Stomach (tissue), 9 donors: ENCODE measurements around the gene LRRC4C. TPM values are rescaled to one million over a fixed set of nuclear protein-coding genes. Genes with fewer than 3 reads are reported as not detected.

Experiments used
- DNase-seq, 2 donors: peaks; one replicate each; pipeline versions ENCODE4 v3.0.0 to v3.0.0-alpha.2; 2013 to 2019
- H3K27ac ChIP-seq, 5 donors: fragments of 200-600 bp in 4 of 5; sonication (generic) in 4 of 5; one replicate each; pipeline ENCODE4 v1.5.1; 2013 to 2019; ENCODE audit warnings: mild to moderate bottlenecking in 1 of 5, moderate library complexity in 1 of 5
- H3K27me3 ChIP-seq, 3 donors: fragments of 200-600 bp; sonication (generic); one replicate each; pipeline ENCODE4 v1.5.1; 2017 to 2019; ENCODE audit warnings: mixed run types in 1 of 3
- H3K36me3 ChIP-seq, 4 donors: fragments of 200-600 bp; sonication (generic); 1 replicate in 3 of 4; 2 replicates in 1 of 4; pipeline ENCODE4 v1.5.1; 2016 to 2019
- H3K4me1 ChIP-seq, 4 donors: fragments of 200-600 bp; sonication (generic); one replicate each; pipeline ENCODE4 v1.5.1; 2016 to 2019
- H3K4me3 ChIP-seq, 4 donors: fragments of 200-600 bp; sonication (generic) in 3 of 4; one replicate each; pipeline ENCODE4 v1.5.1; 2016 to 2019; ENCODE audit warnings: mild to moderate bottlenecking in 1 of 4
- H3K9me3 ChIP-seq, 4 donors: fragments of 200-600 bp; sonication (generic); one replicate each; pipeline ENCODE4 v1.5.1; 2016 to 2019
- CTCF ChIP-seq, 7 experiments: fragments of 450-650 bp in 4 of 7; fragments of 200-600 bp in 3 of 7; sonication (generic) in 3 of 7; IDR thresholded peaks; one replicate each; pipeline ENCODE4 v1.5.1; 2016 to 2019; ENCODE audit warnings: antibody characterized with exemption in 7 of 7, control low read depth in 2 of 7, mild to moderate bottlenecking in 1 of 7
- EP300 ChIP-seq: sonication (generic); formaldehyde crosslinking; IDR thresholded peaks from one replicate; pipeline ENCODE4 v1.6.1; 2017; ENCODE audit warnings: antibody characterized with exemption
- POLR2A ChIP-seq, 4 donors: fragments of 450-650 bp; IDR thresholded peaks; one replicate each; pipeline ENCODE4 v1.6.1; 2016; ENCODE audit warnings: antibody characterized with exemption in 4 of 4, control low read depth in 2 of 4, mild to moderate bottlenecking in 1 of 4, moderate library complexity in 1 of 4
- POLR2AphosphoS5 ChIP-seq, 3 donors: sonication (generic); formaldehyde crosslinking; IDR thresholded peaks; one replicate each; pipeline ENCODE4 v1.6.1; 2016; ENCODE audit warnings: antibody characterized with exemption in 3 of 3
- WGBS, 5 donors: extraction: QIAGEN DNeasy Blood & Tissue Kit in 3 of 5; methylation state at CpG; one replicate each; pipeline versions ENCODE4 v1.1.5 to v1.1.7; 2013 to 2018; 5-methylcytosine and 5-hydroxymethylcytosine counted together
- intact Hi-C: fragments of 100-400 bp; cut with DNase I; formaldehyde crosslinking; loops from one replicate; pipeline ENCODE4 v1.15.1; 2023; ENCODE audit warnings: low total_unique reads
- polyA plus RNA-seq, 3 donors: library from polyadenylated mRNA; stranded (reverse); fragments of 200-250 nt; gene quantifications; one replicate each; pipeline ENCODE4 v1.2.3, GENCODE V29; 2013
- total RNA-seq, 5 donors: library from RNA; depleted of rRNA; stranded (reverse); fragments of >200 nt; gene quantifications; one replicate each; pipeline versions ENCODE4 v1.1.0 to v1.2.3, GENCODE V29; 2014 to 2016
- donor health status: healthy with polysubstance abuse.
- donor health status: Bipolar disorder and iron deficiency.
- donor health status: healthy.

The LRRC4C gene
- total and polyA plus RNA-seq, 8 donors, result 0.31 to 3.3 (median 0.45) TPM; not detected in 4

- Histone ChIP-seq H3K9me3 (no peaks in the 10 kb centered on the region), H3K27me3 (no peaks in the 10 kb centered on the region)
- intact Hi-C loops, result no loop called here
These were observed 237.2 kb downstream of the LRRC4C start for GRCh38 chr11:41222236-41222635.

GRCh38 chr11:41206388-41206787, 253.1 kb downstream of the LRRC4C start:
- Histone ChIP-seq H3K27me3 (no peaks in the 10 kb centered on the region), H3K4me1 (no peaks in the 10 kb centered on the region), H3K4me3 (no peak overlapping the region), H3K27ac (no peak overlapping the region), H3K36me3 (no peaks in the 10 kb centered on the region), H3K9me3 (no peaks in the 10 kb centered on the region)
- TF ChIP-seq EP300 (no peak), POLR2A (IDR thresholded peaks at IDR 0.05) (no peak), CTCF (IDR thresholded peaks at IDR 0.05) (no peak), POLR2AphosphoS5 (IDR thresholded peaks at IDR 0.05) (no peak)
- intact Hi-C loops, result no loop called here
- no peak for DNase-seq

More at GRCh38 chr11:41222236-41222635, 237.2 kb downstream of the LRRC4C start:
- 70 to 85% (median 78%) methylated on average over 2 of the region's 2 CpGs for WGBS, 5 donors
- Histone ChIP-seq H3K27ac (no peak overlapping the region), H3K4me1 (no peaks in the 10 kb centered on the region), H3K36me3 (no peaks in the 10 kb centered on the region), H3K4me3 (no peak overlapping the region)
- DNase-seq, result peak in 1 of 2 donors; percentile 9
- no peak for TF ChIP-seq POLR2AphosphoS5 (IDR thresholded peaks at IDR 0.05)
- TF ChIP-seq CTCF (IDR thresholded peaks at IDR 0.05), result no peak
- TF ChIP-seq EP300, result no peak
- TF ChIP-seq POLR2A (IDR thresholded peaks at IDR 0.05), result no peak

GRCh38 chr11:41201156-41201555, 258.3 kb downstream of the LRRC4C start:
- intact Hi-C loops, result no loop called here
- no peak for TF ChIP-seq POLR2AphosphoS5 (IDR thresholded peaks at IDR 0.05)
- no peak for TF ChIP-seq EP300
- TF ChIP-seq CTCF (IDR thresholded peaks at IDR 0.05), result peak in 1 of 7 experiments; percentile 21

GRCh38 chr11:41190437-41191082, 268.9 kb downstream of the LRRC4C start:
- Histone ChIP-seq H3K36me3 (no peaks in the 10 kb centered on the region), H3K4me1 (no peaks in the 10 kb centered on the region), H3K27ac (no peak overlapping the region), H3K4me3 (no peak overlapping the region), H3K27me3 (no peaks in the 10 kb centered on the region), H3K9me3 (peaks cover 0 to 14% (median 8%) of the 10 kb centered on the region in 4 donors)
- intact Hi-C loops, result no loop called here
- TF ChIP-seq CTCF (IDR thresholded peaks at IDR 0.05), result no peak
- TF ChIP-seq POLR2AphosphoS5 (IDR thresholded peaks at IDR 0.05), result no peak
- TF ChIP-seq POLR2A (IDR thresholded peaks at IDR 0.05), result no peak
- 63 to 69% (median 65%) methylated on average over 14 of the region's 14 CpGs for WGBS, 5 donors
- peak in 1 of 2 donors; percentile 3 for DNase-seq

More at GRCh38 chr11:41201156-41201555, 258.3 kb downstream of the LRRC4C start:
- Histone ChIP-seq H3K27ac (no peak overlapping the region), H3K4me1 (no peaks in the 10 kb centered on the region), H3K4me3 (no peak overlapping the region), H3K27me3 (no peaks in the 10 kb centered on the region), H3K36me3 (no peaks in the 10 kb centered on the region), H3K9me3 (peaks cover 0 to 6% (median 0%) of the 10 kb centered on the region in 4 donors)
- DNase-seq, result peak; percentile 26 to 54
- 2 to 3% (median 3%) methylated on average over 5 of the region's 5 CpGs for WGBS, 5 donors
